ENCODE measurements around the gene FRMD4A.
"Not testable (repeated sequence)": the region's sequence is repeated elsewhere in the genome, so short reads cannot be mapped to it uniquely, and the experiment has no call there.

The FRMD4A gene

GRCh38 chr10:14240253-14241189 is 90.2 kb downstream of the FRMD4A start:
- no peak for TF ChIP-seq CTCF (IDR thresholded peaks at IDR 0.05)
- no peak for TF ChIP-seq ZFX (IDR thresholded peaks at IDR 0.05; ENCODE audit: borderline replicate concordance)
- no peak overlapping the region for H3K27ac ChIP-seq

- H3K27ac ChIP-seq, result not testable (repeated sequence)
Measured at GRCh38 chr10:14238659-14239058, 92.1 kb downstream of the FRMD4A start.

DNA sequence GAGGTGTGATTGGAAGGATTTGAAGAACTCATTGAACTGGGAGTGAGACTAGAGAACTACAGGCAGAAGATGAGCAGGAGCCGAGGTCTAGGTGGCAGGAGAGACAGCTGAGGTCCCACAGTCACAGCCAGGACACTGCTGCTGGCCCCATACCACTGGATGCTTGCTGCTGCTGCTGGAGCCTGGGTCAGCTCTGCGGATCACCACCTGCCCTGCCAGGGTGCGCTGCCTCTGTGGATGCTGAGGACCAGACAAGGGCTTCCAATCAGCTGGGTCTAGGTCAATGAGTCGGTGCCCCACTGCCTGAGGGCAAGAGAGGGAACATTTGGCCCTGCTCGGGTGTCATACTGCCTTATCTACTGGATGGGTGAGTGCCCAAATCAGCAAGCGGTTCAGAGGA is 94.4 kb downstream of the FRMD4A start:
- no peak overlapping the region for H3K27ac ChIP-seq
- no peak for TF ChIP-seq ZFX (IDR thresholded peaks at IDR 0.05; ENCODE audit: borderline replicate concordance)
- TF ChIP-seq CTCF (IDR thresholded peaks at IDR 0.05), result no peak

DNA sequence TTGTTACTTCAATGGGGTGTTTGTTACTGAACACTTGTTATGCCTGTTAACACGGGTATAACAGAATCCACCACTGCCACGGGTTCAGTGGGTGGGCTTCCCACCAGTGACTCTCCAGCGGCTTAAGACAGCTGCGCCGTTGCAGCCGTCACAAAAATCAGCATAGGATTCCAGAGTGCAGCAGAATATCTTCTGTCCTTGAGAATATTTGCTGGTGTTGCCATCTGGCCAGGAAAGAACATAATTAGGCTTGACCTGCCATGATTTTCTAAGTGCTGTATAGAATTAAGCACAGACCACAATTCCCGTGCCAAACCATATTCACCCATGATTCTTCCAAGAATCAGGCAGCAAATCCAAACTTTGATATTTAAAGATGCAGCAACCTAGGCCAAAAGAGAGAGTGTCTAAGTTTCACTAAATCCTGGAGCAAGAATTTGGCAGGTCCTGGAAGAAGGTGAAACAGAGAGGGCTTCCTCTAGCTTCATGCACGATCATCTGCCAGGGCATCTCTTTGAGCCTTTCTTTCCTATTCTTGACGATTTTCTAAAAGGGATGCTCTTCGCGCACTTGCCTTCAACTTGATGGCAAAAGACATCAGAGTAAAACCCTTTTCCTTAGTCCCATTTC is 95.0 kb downstream of the FRMD4A start:
- H3K27ac ChIP-seq, result no peak overlapping the region
- no peak for TF ChIP-seq CTCF (IDR thresholded peaks at IDR 0.05)
- no peak for TF ChIP-seq ZFX (IDR thresholded peaks at IDR 0.05; ENCODE audit: borderline replicate concordance)

GRCh38 chr10:14233566-14233965 is 97.2 kb downstream of the FRMD4A start:
- no peak overlapping the region for H3K27ac ChIP-seq
- TF ChIP-seq CTCF (IDR thresholded peaks at IDR 0.05) (no peak), ZFX (IDR thresholded peaks at IDR 0.05; ENCODE audit: borderline replicate concordance) (no peak)

DNA sequence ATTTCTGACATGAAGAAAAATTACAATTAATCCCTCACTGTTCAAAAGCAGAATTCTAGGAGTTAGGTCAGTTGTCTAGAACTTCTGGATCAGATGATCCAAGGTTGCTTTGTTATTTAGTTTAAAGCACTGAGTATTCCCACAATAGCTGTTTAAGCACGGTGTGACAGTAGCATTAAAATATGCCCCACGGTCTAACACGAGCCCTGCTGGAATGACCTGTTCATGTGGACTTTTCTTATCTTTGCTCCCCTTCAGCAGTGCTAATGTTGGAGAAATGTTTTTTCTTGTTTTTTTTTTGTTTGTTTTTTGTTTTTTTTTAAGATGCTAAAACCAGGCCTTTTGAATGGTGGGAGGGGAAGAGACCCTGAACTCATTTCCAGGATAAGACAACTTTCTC is 101.9 kb downstream of the FRMD4A start:
- H3K27ac ChIP-seq, result not testable (repeated sequence)

- no peak overlapping the region for H3K27ac ChIP-seq
- TF ChIP-seq CTCF (IDR thresholded peaks at IDR 0.05) (no peak), ZFX (IDR thresholded peaks at IDR 0.05; ENCODE audit: borderline replicate concordance) (no peak)
Measured at GRCh38 chr10:14225379-14225778, 105.3 kb downstream of the FRMD4A start.

GRCh38 chr10:14220026-14220425 is 110.7 kb downstream of the FRMD4A start:
- TF ChIP-seq ZFX (IDR thresholded peaks at IDR 0.05; ENCODE audit: borderline replicate concordance), result no peak
- no peak for TF ChIP-seq CTCF (IDR thresholded peaks at IDR 0.05)
- H3K27ac ChIP-seq, result no peak overlapping the region
